Smooth muscle cell (in vitro differentiated cells): ENCODE measurements around the gene DPH3. TPM values are rescaled to one million over a fixed set of nuclear protein-coding genes. Genes with fewer than 3 reads are reported as not detected.
A peak's percentile ranks its signal among the peaks of the same experiment; 100 is the strongest.

Experiments
- DNase-seq: peaks from one replicate; lab custom pipeline; 2025; ENCODE audit not compliant: unreplicated experiment; lab: John Stamatoyannopoulos, UW
- H2AFZ ChIP-seq: fragments of 200-600 bp; sonication (generic); 2 replicates; pipeline ENCODE4 v1.6.0; 2016; ENCODE audit warnings: antibody characterized with exemption, low read depth, mild to moderate bottlenecking
- H3F3A ChIP-seq: fragments of 200-600 bp; sonication (generic); 2 replicates; pipeline ENCODE4 v1.6.0; 2017; ENCODE audit warnings: antibody characterized with exemption, low read depth
- H3K27ac ChIP-seq: fragments of 200-600 bp; sonication (generic); 2 replicates; pipeline ENCODE4 v1.5.1; 2016; ENCODE audit warnings: low read depth, mild to moderate bottlenecking
- H3K27me3 ChIP-seq: fragments of 200-600 bp; sonication (generic); 2 replicates; pipeline ENCODE4 v1.6.1; 2016; ENCODE audit warnings: low read depth, mild to moderate bottlenecking
- H3K36me3 ChIP-seq: fragments of 200-600 bp; sonication (generic); 2 replicates; pipeline ENCODE4 v1.5.1; 2016; ENCODE audit warnings: low read depth
- H3K4me1 ChIP-seq: fragments of 200-600 bp; sonication (generic); 2 replicates; pipeline ENCODE4 v1.5.1; 2016; ENCODE audit warnings: low read depth
- H3K4me2 ChIP-seq: fragments of 200-600 bp; sonication (generic); 2 replicates; pipeline ENCODE4 v1.6.0; 2016; ENCODE audit warnings: mild to moderate bottlenecking
- H3K4me3 ChIP-seq: fragments of 200-600 bp; sonication (generic); 2 replicates; pipeline ENCODE4 v1.5.1; 2016; ENCODE audit warnings: mild to moderate bottlenecking
- H3K79me2 ChIP-seq: fragments of 200-600 bp; sonication (generic); 2 replicates; pipeline ENCODE4 v1.6.0; 2016; ENCODE audit warnings: low read depth, mild to moderate bottlenecking
- H3K9ac ChIP-seq: fragments of 200-600 bp; sonication (generic); 2 replicates; pipeline ENCODE4 v1.6.0; 2016; ENCODE audit warnings: low read depth
- H3K9me3 ChIP-seq: fragments of 200-600 bp; sonication (generic); replicated peaks from 2 replicates; pipeline ENCODE4 v1.5.1; 2016; ENCODE audit warnings: low read depth
- H4K20me1 ChIP-seq: fragments of 200-600 bp; sonication (generic); 2 replicates; pipeline ENCODE4 v1.6.0; 2016; ENCODE audit warnings: low read depth
- CTCF ChIP-seq: fragments of 200-600 bp; sonication (generic); IDR thresholded peaks from 2 replicates; pipeline ENCODE4 v1.5.1; 2017; ENCODE audit warnings: borderline replicate concordance, mild to moderate bottlenecking, antibody characterized with exemption; ENCODE audit not compliant: insufficient read depth, poor library complexity, severe bottlenecking
- WGBS: methylation state at CpG from one replicate; pipeline ENCODE4 v1.1.7; 2016; ENCODE audit warnings: low lambda C conversion rate; 5-methylcytosine and 5-hydroxymethylcytosine counted together
- polyA plus RNA-seq: library from polyadenylated mRNA; unstranded; fragments of >200 nt; fragmentation: Nextera tagmentation; extraction: Ambion mirVana; gene quantifications from 2 replicates; pipeline ENCODE4 v1.2.1, GENCODE V29; 2016
- total RNA-seq: library from RNA; depleted of rRNA; stranded (reverse); fragments of >200 nt; gene quantifications from 2 replicates; pipeline ENCODE4 v1.2.3, GENCODE V29; 2014

DPH3 gene
- total and polyA plus RNA-seq, 2 experiments from 2014 or later = 44.7 to 69.5 TPM

- Histone ChIP-seq H4K20me1 (peaks cover under 1% of the 10 kb centered on the region), H3K4me2 (no peak overlapping the region), H3K9me3 (no peaks in the 10 kb centered on the region), H3K4me3 (no peak overlapping the region), H3K27me3 (no peaks in the 10 kb centered on the region), H3K36me3 (peaks cover 5% of the 10 kb centered on the region), H2AFZ (no peak overlapping the region), H3K9ac (no peak overlapping the region), H3K79me2 (peaks cover under 1% of the 10 kb centered on the region), H3K4me1 (no peaks in the 10 kb centered on the region), H3K27ac (no peak overlapping the region), H3F3A (no peaks in the 10 kb centered on the region)
- WGBS = 98% methylated on average over 2 of the region's 2 CpGs
- TF ChIP-seq CTCF = no peak
- no peak for DNase-seq
These were observed 9.1 kb upstream of the DPH3 start for GRCh38 chr3:16273867-16274266.

GRCh38 chr3:16272588-16272987 is 7.8 kb upstream of the DPH3 start:
- no peak for DNase-seq
- Histone ChIP-seq H3K4me1 (no peaks in the 10 kb centered on the region), H3K27ac (no peak overlapping the region), H3K36me3 (peaks cover 5% of the 10 kb centered on the region), H3K9me3 (no peaks in the 10 kb centered on the region), H3K4me3 (no peak overlapping the region), H2AFZ (no peak overlapping the region), H3K27me3 (no peaks in the 10 kb centered on the region), H3K79me2 (peaks cover 10% of the 10 kb centered on the region), H4K20me1 (peaks cover 7% of the 10 kb centered on the region), H3K4me2 (no peak overlapping the region), H3K9ac (no peak overlapping the region), H3F3A (no peaks in the 10 kb centered on the region)
- WGBS = 91% methylated on average over 1 of the region's 1 CpG
- TF ChIP-seq CTCF = no peak

GRCh38 chr3:16270855-16271254 is 6.1 kb upstream of the DPH3 start:
- Histone ChIP-seq H3K27me3 (no peaks in the 10 kb centered on the region), H3K4me1 (peaks cover 4% of the 10 kb centered on the region), H3K36me3 (peaks cover 5% of the 10 kb centered on the region), H3K4me2 (no peak overlapping the region), H3F3A (no peaks in the 10 kb centered on the region), H3K4me3 (no peak overlapping the region), H3K9ac (no peak overlapping the region), H3K79me2 (peaks cover 27% of the 10 kb centered on the region), H2AFZ (no peak overlapping the region), H3K27ac (no peak overlapping the region), H4K20me1 (peaks cover 7% of the 10 kb centered on the region), H3K9me3 (no peaks in the 10 kb centered on the region)
- no peak for TF ChIP-seq CTCF
- no peak for DNase-seq
- 97% methylated on average over 10 of the region's 10 CpGs for WGBS

- Histone ChIP-seq H3K4me3 (no peak overlapping the region), H3K9me3 (no peaks in the 10 kb centered on the region), H2AFZ (no peak overlapping the region), H3K36me3 (no peaks in the 10 kb centered on the region), H3F3A (no peaks in the 10 kb centered on the region), H4K20me1 (peaks cover 7% of the 10 kb centered on the region), H3K27me3 (no peaks in the 10 kb centered on the region), H3K4me2 (no peak overlapping the region), H3K27ac (no peak overlapping the region), H3K79me2 (peaks cover 56% of the 10 kb centered on the region), H3K9ac (peak overlapping the region; percentile 3), H3K4me1 (peaks cover 6% of the 10 kb centered on the region)
- DNase-seq = no peak
- TF ChIP-seq CTCF = no peak
- WGBS = 95% methylated on average over 3 of the region's 3 CpGs
These were observed 2.0 kb upstream of the DPH3 start for GRCh38 chr3:16266714-16267113.
